ENCODE measurements around the gene DUOXA2.
"Not testable (repeated sequence)": the region's sequence is repeated elsewhere in the genome, so short reads cannot be mapped to it uniquely, and the experiment has no call there.

The DUOXA2 gene

DNA sequence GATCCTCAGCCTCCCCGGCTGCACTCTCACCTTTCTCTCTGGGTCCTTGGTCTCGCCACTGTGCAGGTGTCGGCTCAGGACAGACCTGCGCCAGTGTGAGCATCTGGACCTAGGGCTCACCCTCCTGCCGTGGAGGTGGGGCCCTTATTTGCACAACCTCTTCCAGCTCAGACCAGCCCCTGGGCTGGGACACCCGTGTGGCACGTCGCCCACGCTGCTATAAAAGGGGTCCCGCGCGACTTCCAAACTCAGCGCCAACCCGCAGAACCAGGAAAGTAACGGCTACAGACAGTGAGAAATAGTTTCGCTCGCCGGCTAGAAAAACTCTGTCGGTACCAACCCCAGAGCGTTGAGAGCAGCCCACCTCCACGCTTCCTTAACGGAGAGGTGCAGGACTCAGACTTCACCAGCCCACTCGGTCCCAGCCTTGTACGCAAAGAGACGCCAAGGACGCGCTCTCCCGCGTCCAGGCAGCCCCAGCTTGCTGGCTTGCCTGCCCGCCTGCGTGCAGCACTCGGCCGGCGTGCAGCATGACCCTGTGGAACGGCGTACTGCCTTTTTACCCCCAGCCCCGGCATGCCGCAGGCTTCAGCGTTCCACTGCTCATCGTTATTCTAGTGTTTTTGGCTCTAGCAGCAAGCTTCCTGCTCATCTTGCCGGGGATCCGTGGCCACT is at the start of gene DUOXA2, which contains the start of gene DUOX2:
TSS of gene DUOXA2 (plus strand) at position 251 of the 675 bp plus-strand sequence. CDS start at position 531, 280 bp downstream.
TSS of gene DUOX2 (minus strand) at position 97 of the 675 bp plus-strand sequence. CDS start 761 bp downstream, outside the sequence.
- no peak for DNase-seq (ENCODE audit: low read depth)

GRCh38 chr15:45064386-45064785 is 49.7 kb upstream of the DUOXA2 start:
- no peak for DNase-seq (ENCODE audit: low read depth)

- DNase-seq (ENCODE audit: low read depth): not testable (repeated sequence)
Observed at GRCh38 chr15:45069942-45070360, 44.2 kb upstream of the DUOXA2 start.

GRCh38 chr15:45073602-45074001 is 40.5 kb upstream of the DUOXA2 start:
- not testable (repeated sequence) for DNase-seq (ENCODE audit: low read depth)

- DNase-seq (ENCODE audit: low read depth): not testable (repeated sequence)
Observed at GRCh38 chr15:45075440-45076320, 38.4 kb upstream of the DUOXA2 start.

DNA sequence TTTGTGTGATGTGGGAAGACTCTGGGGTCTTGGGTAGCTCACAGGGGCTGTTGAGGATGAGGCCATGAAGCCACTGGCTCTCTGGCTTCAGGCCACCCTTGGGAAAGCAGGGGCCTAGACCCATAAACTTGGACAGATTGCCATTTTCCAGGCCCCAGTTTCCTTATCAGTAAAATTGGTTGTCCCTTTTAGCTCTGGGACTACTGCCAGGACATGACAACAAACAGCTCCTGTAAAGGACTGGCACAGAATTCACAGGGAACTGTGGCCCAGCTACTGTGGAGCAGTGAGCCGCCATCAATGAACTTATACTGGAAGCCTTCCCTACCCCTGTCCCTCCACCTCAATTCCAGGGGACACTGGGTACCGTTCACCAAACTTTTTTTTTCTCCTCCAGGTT is 36.7 kb upstream of the DUOXA2 start:
- not testable (repeated sequence) for DNase-seq (ENCODE audit: low read depth)

DNA sequence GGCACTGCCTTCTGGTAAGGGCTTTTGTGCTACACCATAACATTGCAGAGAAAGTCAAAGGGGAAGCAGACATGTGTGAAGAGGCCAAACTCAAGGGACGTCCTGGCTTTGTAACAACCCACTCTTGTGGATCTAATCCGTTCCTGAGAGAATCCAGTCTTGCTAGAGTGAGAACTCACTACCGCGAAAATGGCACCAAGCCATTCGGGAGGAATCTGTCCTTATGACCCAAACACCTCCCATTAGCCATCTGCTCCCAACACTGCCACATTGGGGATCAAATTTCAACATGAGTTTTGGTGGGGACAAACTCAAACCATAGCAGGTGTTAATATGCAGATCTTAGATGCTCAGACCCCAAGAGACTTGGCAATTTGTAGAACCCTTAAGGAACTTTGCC is 34.9 kb upstream of the DUOXA2 start:
- DNase-seq (ENCODE audit: low read depth): not testable (repeated sequence)

DNA sequence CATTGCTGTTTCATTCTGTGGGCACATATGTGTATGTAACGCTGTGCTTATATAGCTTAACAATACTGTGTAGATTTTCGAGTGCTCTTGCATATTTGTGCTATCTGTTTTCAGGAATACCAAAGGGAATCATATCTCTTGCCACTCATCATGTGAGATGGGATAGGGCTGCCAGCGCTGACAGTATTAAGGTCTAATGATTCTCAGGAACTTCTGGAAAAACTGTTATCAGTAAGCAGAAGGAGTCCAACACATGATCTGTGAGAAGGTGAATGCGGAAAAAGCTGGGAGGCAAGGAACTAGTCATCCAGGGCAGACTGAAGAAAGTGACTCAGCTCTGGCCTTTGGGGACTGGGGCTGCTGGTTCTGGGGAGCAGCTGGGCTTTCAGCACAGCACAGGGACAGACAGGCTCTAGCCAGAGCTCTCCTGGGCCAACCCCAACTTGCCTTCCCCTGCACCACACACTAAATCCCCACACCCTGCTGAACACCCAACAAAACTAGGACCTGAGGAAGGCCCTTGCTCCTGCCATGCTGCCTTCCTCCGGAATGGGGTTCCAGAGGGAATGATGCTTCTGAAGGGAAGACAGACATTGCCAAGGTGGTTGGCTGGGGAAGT is 34.4 kb upstream of the DUOXA2 start:
- not testable (repeated sequence) for DNase-seq (ENCODE audit: low read depth)

GRCh38 chr15:45080593-45080992 is 33.5 kb upstream of the DUOXA2 start:
- DNase-seq (ENCODE audit: low read depth): not testable (repeated sequence)

GRCh38 chr15:45082412-45082811 is 31.7 kb upstream of the DUOXA2 start:
- not testable (repeated sequence) for DNase-seq (ENCODE audit: low read depth)

DNA sequence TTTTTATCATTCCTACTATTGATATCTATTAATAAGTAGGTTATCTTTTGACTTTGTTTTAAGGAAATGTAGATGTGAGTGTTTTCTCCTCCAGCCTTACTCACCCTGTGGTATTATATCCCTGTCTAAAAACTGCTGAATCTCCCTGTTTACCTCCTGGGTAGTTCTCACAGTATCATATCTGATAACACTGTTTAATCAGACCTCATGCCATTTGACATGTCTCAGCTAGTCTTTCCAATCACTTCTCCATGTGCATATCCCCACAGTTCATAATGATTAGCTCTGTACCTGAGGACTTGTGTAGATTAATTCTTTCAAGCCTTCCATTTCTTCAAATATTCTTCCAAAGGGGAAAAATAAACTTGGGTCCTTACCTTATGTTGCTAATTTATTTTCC is 30.9 kb upstream of the DUOXA2 start:
- DNase-seq (ENCODE audit: low read depth): no peak

DNA sequence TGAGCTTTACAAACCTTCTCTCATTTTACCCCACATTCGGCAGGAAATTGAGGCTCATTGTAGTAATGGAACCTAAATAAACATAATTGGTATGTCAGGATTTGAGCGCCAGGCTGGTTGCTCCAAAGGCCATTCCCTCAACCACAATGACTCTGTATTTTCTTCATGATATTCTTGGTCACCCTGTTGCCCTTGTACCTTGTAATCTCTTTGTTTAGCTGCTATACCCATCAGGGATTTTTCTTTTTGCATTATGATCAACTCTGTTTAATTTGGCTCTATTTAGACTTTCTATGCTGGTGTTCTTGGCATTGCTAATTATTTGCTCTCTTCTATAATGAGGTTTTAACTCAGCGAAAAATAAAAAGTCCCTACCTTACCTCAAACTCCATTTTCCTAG is 30.0 kb upstream of the DUOXA2 start:
- no peak for DNase-seq (ENCODE audit: low read depth)

DNA sequence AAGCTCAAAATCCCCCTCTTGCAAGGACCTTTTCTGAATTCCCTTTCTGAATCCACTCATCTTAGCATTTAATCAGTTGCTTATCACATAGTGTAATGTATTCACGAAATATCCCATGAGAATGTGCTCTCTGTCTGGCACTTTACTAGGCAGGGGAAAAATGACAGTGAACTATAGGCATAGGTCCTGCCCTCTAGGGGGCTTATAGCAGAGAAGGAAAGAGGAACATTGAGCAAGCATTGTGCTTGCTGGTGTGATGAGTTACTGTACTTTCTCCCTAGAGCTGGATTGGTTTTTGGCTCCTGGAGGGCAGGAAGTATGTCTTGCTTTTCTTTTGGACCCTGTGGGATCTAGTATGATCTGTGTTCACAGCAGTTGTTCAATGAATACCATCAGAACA is 26.6 kb upstream of the DUOXA2 start:
- no peak for DNase-seq (ENCODE audit: low read depth)

DNA sequence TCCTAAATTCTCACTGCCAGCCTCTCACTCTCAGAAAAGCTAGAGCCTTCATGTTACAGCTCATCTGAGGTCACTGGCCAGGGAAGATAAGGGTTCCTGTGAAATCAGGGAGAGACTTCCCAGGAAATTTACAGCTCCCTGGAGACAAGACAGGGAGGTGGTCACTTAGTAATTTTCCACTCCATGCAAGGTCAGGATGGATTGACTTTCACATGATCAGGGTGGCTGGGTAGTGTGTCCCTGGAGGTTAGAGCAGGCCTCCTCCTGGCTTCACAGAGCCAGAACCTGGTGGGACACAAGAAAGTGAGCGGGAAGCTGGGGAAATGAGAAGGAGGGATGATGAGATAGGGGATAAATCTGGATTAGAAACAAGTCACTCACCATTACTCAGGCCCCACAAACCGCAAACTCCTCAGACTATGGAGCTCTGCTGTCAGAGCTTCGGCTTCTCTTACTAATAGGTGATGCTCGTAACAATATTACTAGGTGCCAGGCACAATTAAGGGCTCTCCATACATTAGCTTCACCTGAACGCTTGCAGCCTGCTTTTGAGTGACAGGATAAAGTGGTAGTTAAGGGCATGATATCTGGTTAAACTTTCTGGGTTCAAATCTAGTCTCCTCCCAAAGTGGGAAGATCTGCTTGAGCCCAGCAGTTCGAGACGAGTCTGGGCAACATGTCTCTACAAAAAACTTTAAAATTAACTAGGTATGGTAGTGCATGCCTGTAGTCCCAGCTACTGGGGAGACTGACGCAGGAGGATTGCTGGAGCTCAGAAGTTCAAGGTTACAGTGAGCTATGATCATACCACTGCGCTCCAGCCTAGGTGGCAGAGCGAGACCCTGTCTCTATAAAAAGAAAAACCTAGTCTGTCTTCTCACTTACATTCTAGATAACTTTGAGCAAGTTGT is 25.1 kb upstream of the DUOXA2 start:
- DNase-seq (ENCODE audit: low read depth): no peak

DNA sequence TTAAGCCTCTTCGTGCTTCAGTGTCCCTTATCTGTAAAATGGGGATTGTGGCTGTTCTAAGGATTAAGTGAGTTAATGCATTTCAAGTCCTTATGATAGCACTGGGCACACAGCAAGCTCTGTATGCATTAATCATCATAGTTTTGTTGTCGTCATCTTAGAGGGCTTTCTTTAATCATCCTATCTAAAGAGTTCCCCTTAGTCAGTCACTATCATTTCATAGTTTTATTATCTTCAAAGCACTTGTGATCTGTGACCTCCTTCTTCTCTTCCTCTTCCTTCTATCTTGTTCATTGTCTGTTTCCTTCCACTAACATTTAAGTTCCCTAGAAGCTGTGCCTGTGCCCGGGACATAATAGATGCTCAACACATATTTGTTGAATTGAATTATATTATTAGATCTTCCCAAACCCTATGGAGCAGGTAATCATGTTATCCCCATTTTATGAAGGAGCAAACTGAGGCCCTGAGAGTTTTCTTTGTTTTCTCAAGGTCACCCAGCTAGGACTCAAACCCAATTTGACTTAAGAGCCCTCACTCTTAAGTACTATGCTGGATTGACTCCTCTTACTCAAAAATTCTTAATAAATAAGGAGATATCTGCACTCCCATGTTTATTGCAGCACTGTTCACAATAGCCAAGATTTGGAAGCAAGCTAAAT is 24.3 kb upstream of the DUOXA2 start:
- no peak for DNase-seq (ENCODE audit: low read depth)

DNA sequence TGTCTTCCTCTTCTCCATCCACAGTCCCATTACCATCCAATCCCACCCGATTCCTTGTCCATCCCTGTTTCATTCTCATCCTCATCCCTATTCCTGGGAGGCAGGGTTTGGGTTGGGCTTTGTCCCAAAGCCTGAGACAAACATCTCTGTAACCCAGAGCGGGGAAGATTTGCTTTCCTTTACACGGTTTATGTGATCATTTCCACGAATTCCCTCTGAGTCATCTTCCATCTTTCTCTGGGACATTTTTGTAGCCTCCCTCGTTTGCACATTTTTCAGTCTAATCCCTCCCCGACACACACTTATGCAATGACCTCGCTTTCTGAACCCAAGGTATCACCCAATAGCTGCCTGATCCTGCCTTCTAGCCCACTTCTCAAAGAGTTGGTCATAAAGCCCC is 23.0 kb upstream of the DUOXA2 start:
- no peak for DNase-seq (ENCODE audit: low read depth)

GRCh38 chr15:45091576-45091975 is 22.6 kb upstream of the DUOXA2 start:
- no peak for DNase-seq (ENCODE audit: low read depth)

DNA sequence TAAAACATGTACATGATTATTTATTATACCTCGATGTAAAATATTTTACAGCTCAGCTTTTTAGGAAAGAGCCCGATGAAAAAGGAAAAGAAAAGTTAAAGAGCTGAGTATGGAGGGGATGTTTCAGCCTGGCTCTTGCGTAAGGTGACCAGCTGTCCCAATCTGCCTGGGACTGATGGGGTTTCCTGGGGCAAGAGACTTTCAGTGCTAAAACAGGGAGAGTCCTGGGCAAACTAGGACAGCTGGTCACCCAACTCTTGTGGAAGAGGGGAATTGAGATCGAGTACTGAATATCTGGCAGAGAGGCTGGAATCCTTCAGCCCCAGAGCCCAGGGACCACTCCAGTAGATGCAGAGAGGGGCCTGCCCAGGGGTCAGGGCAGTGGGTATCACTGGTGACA is 21.1 kb upstream of the DUOXA2 start:
- no peak for DNase-seq (ENCODE audit: low read depth)

DNA sequence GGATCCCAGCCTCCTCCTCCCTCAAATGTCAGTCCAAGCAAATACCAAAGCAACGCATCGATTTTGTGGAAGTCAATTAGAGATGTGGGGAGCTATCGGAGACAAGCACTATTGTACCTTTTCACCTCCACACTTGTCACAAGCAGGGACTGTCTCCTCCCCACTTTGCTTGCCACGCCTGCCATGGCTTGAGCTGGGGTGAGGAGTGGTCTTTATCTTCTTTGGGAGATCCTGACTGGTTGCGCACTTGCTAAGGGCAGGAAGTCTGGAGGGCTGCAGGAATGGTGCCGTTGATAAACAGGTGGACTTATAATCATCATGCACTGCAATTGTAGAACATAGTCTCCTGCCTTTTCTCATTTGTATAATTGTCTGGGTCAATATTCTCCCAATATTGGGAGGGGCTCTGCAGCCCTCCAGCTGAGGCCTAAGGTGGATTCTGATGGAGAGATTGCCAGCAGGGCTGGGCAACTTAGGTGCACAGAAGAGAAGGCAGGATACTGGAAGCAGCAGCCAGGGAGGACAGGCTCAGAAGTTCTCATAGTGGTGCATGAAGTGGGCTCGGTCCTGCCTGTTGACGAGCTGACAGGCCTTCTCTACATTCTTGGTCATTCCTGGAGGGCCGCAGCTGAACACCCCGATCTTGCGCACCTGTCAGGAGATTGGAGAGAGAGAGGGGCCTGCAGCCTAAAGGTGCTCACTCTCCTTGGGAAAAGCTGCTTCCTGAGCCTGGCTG is 20.3 kb upstream of the DUOXA2 start:
- DNase-seq (ENCODE audit: low read depth): no peak

DNA sequence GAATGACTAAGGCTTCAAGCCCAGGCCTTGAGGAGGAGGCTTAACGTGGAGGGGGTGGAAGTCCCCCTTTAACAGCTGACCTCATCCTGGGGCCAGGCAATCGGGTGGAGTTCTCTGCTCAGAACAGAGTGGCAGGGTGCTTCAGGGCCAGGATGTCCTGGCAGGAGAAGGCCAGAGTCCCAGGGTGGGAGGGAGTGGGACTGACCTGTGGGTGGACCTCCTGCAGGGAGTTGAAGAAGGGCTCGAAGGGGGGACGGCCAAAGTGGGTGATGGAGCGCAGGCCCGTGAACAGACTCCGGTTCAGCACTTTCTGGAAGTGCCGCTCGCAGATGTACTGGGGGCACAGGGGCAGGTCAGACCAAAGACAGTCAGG is 19.8 kb upstream of the DUOXA2 start:
- no peak for DNase-seq (ENCODE audit: low read depth)

All from stimulated activated CD8-positive, alpha-beta memory T cell treated with anti-CD3 and anti-CD28 coated beads, Interleukin-15, amount 100 ng/mL, for 24 hours (primary cell).